Kidney (tissue), 14 donors: Measurements from ENCODE around the gene SMC4. TPM values are rescaled to one million over a fixed set of nuclear protein-coding genes. Genes with fewer than 3 reads are reported as not detected.

ENCODE experiments used
- DNase-seq, 5 donors: peaks; one replicate each; pipeline ENCODE4 v3.0.0-alpha.2; 2013 to 2020
- FAIRE-seq: peaks from 2 replicates; lab custom pipeline; 2012; peaks lifted over from hg19 to GRCh38; lab: Jason Lieb, UNC
- H3K27ac ChIP-seq, 2 donors: one replicate each; pipeline ENCODE4 v1.7.0; 2013; ENCODE audit warnings: low read depth in 2 of 2, low read length in 2 of 2, inconsistent platforms in 1 of 2
- H3K27me3 ChIP-seq: one replicate; pipeline ENCODE4 v1.7.1; 2013; ENCODE audit warnings: low read length, inconsistent platforms; ENCODE audit not compliant: control insufficient read depth, insufficient read depth
- H3K36me3 ChIP-seq, 3 donors: one replicate each; pipeline versions ENCODE4 v1.7.0 to v1.7.1; 2013; ENCODE audit warnings: low read length in 3 of 3, control low read depth in 1 of 3, inconsistent platforms in 1 of 3; ENCODE audit not compliant: insufficient read depth in 3 of 3, control insufficient read depth in 2 of 3
- H3K4me1 ChIP-seq, 3 donors: one replicate each; pipeline versions ENCODE4 v1.7.0 to v1.7.1; 2013; ENCODE audit warnings: low read length in 3 of 3, inconsistent platforms in 1 of 3, low read depth in 1 of 3; ENCODE audit not compliant: control insufficient read depth in 2 of 3, insufficient read depth in 2 of 3
- H3K4me3 ChIP-seq, 3 donors: one replicate each; pipeline versions ENCODE4 v1.7.0 to v1.8.1; 2013; ENCODE audit warnings: low read length in 3 of 3, control low read depth in 1 of 3, inconsistent platforms in 1 of 3
- H3K9ac ChIP-seq, 3 donors: one replicate each; pipeline versions ENCODE4 v1.7.0 to v1.7.1; 2013; ENCODE audit warnings: low read length in 3 of 3, control low read depth in 1 of 3, inconsistent platforms in 1 of 3
- H3K9me3 ChIP-seq, 3 donors: one replicate each; pipeline versions ENCODE4 v1.7.0 to v1.7.1; 2013; ENCODE audit warnings: low read length in 3 of 3, control low read depth in 1 of 3, inconsistent platforms in 1 of 3; ENCODE audit not compliant: control insufficient read depth in 2 of 3, insufficient read depth in 1 of 3
- intact Hi-C: fragments of 100-400 bp; cut with DNase I; formaldehyde crosslinking; loops from one replicate; pipeline ENCODE4 v1.11.1; 2022
- polyA plus RNA-seq: library from polyadenylated mRNA; stranded (reverse); fragments of 350-450 nt; fragmentation: Illumina TruSeq; extraction: RNeasy Lipid Tissue Mini Kit (QIAGEN cat#74804); gene quantifications from one replicate; pipeline ENCODE4 v1.2.3, GENCODE V29; 2014; ENCODE audit warnings: low read depth, low replicate concordance; ENCODE audit not compliant: insufficient read depth
- total RNA-seq: library from RNA; stranded (reverse); fragmentation: NEBNext Ultra II Directional; extraction: Animal tissue kit (Norgen Biotek cat#: 25700); gene quantifications from one replicate; pipeline ENCODE4 v1.2.1, GENCODE V29; 2021
- TF ChIP-seq, protein P1 (sequence below): IDR thresholded peaks from 3 replicates; pipeline ENCODE4 v1.5.1; 2012; ENCODE audit warnings: mild to moderate bottlenecking, moderate library complexity, borderline replicate concordance; ENCODE audit not compliant: insufficient read depth; ENCODE audit errors: extremely low read depth
- donor health status: control.
- donor health status: control.
- donor health status: control.
- donor health status: control.
- donor health status: control.
- donor health status: DM: yes; HTN: yes; CAD: no.
- donor health status: Normal renal cell carcinoma (clear cell type).

SMC4 gene
- total and polyA plus RNA-seq, 2 donors from 2014 or later: 7.4 to 24.5 TPM

DNA sequence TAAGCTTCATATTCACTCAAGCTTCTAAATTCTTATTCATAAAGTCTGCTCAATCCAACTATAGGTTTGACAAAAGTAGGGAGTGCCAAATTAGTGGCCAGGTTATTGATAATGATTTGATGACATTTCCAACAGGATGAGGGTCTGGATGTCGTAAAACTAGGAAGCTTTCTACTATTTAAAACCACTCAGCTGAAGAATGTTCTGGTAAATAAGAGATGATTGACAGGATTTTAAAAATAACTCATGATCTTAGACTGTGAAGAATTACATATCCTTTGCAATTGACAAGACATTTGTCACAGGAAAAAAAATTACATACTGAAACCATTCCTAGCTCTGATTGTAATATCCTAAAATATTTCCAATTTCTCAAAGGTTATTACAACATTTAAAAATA, 65.5 kb downstream of the SMC4 start:
- FAIRE-seq: no peak
- TF ChIP-seq, protein P1, sequence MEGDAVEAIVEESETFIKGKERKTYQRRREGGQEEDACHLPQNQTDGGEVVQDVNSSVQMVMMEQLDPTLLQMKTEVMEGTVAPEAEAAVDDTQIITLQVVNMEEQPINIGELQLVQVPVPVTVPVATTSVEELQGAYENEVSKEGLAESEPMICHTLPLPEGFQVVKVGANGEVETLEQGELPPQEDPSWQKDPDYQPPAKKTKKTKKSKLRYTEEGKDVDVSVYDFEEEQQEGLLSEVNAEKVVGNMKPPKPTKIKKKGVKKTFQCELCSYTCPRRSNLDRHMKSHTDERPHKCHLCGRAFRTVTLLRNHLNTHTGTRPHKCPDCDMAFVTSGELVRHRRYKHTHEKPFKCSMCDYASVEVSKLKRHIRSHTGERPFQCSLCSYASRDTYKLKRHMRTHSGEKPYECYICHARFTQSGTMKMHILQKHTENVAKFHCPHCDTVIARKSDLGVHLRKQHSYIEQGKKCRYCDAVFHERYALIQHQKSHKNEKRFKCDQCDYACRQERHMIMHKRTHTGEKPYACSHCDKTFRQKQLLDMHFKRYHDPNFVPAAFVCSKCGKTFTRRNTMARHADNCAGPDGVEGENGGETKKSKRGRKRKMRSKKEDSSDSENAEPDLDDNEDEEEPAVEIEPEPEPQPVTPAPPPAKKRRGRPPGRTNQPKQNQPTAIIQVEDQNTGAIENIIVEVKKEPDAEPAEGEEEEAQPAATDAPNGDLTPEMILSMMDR: no peak
- DNase-seq: no peak
- Histone ChIP-seq H3K9me3 (no peaks in the 10 kb centered on the region), H3K36me3 (no peaks in the 10 kb centered on the region), H3K4me1 (no peaks in the 10 kb centered on the region), H3K27ac (no peak overlapping the region), H3K4me3 (no peak overlapping the region), H3K9ac (no peak overlapping the region), H3K27me3 (no peaks in the 10 kb centered on the region)
- intact Hi-C loops: no loop called here

DNA sequence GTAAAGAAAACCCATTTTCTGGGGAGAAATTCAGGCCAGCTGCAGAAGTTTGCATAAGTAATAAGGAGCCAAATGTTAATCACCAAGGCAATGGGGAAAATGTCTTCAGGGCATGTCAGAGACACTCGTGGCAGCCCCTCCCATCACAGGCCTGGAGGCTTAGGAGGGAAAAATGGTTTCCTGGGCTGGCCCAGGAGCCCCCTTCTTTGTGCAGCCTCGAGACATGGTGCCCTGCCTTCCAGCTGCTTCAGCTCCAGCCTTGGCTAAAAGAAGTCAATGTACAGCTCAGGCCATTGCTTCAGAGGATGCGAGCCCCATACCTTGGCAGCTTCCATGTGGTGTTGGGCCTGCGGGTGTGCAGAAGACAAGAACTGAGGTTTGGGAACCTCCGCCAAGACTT, 70.7 kb downstream of the SMC4 start:
- no peak for FAIRE-seq
- H3K4me1 ChIP-seq: no peaks in the 10 kb centered on the region
- intact Hi-C loops: no loop called here
- no peak overlapping the region for H3K27ac ChIP-seq
- no peaks in the 10 kb centered on the region for H3K36me3 ChIP-seq
- TF ChIP-seq, protein P1: no peak
- DNase-seq: no peak
- peaks cover 0 to 3% (median 0%) of the 10 kb centered on the region in 3 donors for H3K9me3 ChIP-seq
- H3K27me3 ChIP-seq: no peaks in the 10 kb centered on the region
- H3K4me3 ChIP-seq: no peak overlapping the region
- H3K9ac ChIP-seq: no peak overlapping the region

DNA sequence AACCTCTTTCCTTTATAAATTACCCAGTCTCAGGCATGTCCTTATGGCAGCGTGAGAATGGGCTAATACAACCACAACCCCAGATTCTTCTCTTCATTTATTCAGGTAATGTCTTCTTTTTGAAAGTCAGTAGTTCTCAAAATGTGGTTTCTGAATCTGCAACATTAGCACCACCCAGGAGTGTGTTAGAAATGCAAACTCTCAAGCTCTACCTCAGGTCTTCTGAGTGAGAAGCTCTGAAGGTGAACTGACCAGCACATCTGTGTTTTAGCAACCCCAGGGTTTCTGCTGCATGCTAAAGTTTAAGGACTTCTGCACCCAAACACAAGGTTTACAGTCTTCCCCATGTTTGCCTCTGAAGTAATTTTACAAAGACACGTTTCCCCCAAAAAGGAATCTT, 72.4 kb downstream of the SMC4 start:
- H3K4me1 ChIP-seq: no peaks in the 10 kb centered on the region
- no peak overlapping the region for H3K4me3 ChIP-seq
- no peak overlapping the region for H3K27ac ChIP-seq
- no peak overlapping the region for H3K9ac ChIP-seq
- H3K27me3 ChIP-seq: no peaks in the 10 kb centered on the region
- peaks cover 0 to 3% (median 0%) of the 10 kb centered on the region in 3 donors for H3K9me3 ChIP-seq
- DNase-seq (no peak), FAIRE-seq (no peak)
- intact Hi-C loops: no loop called here
- TF ChIP-seq, protein P1: no peak
- no peaks in the 10 kb centered on the region for H3K36me3 ChIP-seq

DNA sequence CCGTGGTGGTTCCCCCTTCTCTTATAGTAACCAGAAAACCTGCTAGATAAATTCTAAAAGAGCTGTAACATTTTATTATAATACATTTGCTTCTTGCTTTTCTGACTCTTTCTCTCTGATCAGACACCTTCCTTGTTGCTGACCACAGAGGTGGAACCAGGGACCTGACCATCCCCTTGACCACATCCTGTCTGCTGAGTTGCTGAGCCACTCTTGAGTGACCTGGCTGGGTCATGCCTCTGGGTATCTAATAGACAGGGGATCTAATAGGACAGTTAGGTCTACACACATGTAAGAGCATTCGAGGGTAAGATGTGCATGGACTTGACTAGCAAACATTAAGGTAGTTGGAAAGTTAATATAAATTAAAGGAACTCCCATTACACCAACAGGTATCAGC, 72.9 kb downstream of the SMC4 start:
- intact Hi-C loops: no loop called here
- TF ChIP-seq, protein P1: no peak
- no peaks in the 10 kb centered on the region for H3K27me3 ChIP-seq
- DNase-seq (no peak), FAIRE-seq (no peak)
- H3K9me3 ChIP-seq: peaks cover 0 to 3% (median 0%) of the 10 kb centered on the region in 3 donors
- no peak overlapping the region for H3K27ac ChIP-seq
- H3K4me1 ChIP-seq: no peaks in the 10 kb centered on the region
- no peaks in the 10 kb centered on the region for H3K36me3 ChIP-seq
- H3K9ac ChIP-seq: no peak overlapping the region
- H3K4me3 ChIP-seq: no peak overlapping the region
